ENCODE measurements around the gene BCL2L11. TPM values are rescaled to one million over a fixed set of nuclear protein-coding genes. Genes with fewer than 3 reads are reported as not detected.

Gene BCL2L11
- total RNA-seq, 6 donors from 2014 or later: 14.8 to 76.5 (median 31.4) TPM

DNA sequence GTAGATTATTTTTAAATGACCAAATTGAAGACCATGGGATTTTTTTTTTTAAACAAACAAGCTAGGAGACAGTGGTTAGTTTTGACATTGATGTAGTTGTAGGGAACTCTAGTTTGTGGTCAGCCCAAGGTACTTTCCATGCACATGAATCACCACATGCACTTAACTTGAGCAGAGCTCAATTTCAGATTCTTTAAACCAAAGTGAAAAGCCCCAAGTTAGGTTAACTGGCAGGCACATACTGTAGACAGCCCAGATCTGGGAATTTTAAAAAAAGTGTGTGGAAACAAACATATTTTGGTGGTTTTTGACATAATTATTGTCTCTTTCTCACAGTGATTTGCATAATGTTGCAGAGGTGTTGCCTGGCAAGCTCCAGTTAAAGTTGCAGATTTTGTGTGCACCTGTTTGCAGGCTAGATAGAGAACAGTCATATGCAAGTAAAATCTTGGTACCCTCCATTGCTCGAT is 88.4 kb downstream of the BCL2L11 start:
- H3K36me3 ChIP-seq: no peaks in the 10 kb centered on the region
- TF ChIP-seq EP300 (IDR thresholded peaks at IDR 0.05) (no peak), POLR2AphosphoS5 (IDR thresholded peaks at IDR 0.05) (no peak), POLR2A (IDR thresholded peaks at IDR 0.05) (no peak)
- TF ChIP-seq, protein P1, sequence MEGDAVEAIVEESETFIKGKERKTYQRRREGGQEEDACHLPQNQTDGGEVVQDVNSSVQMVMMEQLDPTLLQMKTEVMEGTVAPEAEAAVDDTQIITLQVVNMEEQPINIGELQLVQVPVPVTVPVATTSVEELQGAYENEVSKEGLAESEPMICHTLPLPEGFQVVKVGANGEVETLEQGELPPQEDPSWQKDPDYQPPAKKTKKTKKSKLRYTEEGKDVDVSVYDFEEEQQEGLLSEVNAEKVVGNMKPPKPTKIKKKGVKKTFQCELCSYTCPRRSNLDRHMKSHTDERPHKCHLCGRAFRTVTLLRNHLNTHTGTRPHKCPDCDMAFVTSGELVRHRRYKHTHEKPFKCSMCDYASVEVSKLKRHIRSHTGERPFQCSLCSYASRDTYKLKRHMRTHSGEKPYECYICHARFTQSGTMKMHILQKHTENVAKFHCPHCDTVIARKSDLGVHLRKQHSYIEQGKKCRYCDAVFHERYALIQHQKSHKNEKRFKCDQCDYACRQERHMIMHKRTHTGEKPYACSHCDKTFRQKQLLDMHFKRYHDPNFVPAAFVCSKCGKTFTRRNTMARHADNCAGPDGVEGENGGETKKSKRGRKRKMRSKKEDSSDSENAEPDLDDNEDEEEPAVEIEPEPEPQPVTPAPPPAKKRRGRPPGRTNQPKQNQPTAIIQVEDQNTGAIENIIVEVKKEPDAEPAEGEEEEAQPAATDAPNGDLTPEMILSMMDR (IDR thresholded peaks at IDR 0.05): no peak
- WGBS, 2 donors: 96 to 97% methylated on average over 1 of the region's 1 CpG
- H3K4me3 ChIP-seq: no peak overlapping the region
- H3K27me3 ChIP-seq: no peaks in the 10 kb centered on the region
- DNase-seq (no peak), ATAC-seq (ENCODE audit: low FRiP score in 2 of 2) (no peak)
- peaks cover 0 to 11% (median 5%) of the 10 kb centered on the region in 4 donors for H3K9me3 ChIP-seq
- H3K27ac ChIP-seq: no peak overlapping the region
- no peaks in the 10 kb centered on the region for H3K4me1 ChIP-seq

- 97% methylated on average over 1 of the region's 1 CpG for WGBS, 2 donors
- no peaks in the 10 kb centered on the region for H3K4me1 ChIP-seq
- no peaks in the 10 kb centered on the region for H3K36me3 ChIP-seq
- ATAC-seq (ENCODE audit: low FRiP score in 2 of 2) (no peak), DNase-seq (no peak)
- peaks cover 0 to 16% (median 10%) of the 10 kb centered on the region in 4 donors for H3K9me3 ChIP-seq
- no peak overlapping the region for H3K27ac ChIP-seq
- H3K4me3 ChIP-seq: no peak overlapping the region
- H3K27me3 ChIP-seq: no peaks in the 10 kb centered on the region
- TF ChIP-seq POLR2A (IDR thresholded peaks at IDR 0.05): no peak
- TF ChIP-seq, protein P1 (IDR thresholded peaks at IDR 0.05): no peak
- TF ChIP-seq POLR2AphosphoS5 (IDR thresholded peaks at IDR 0.05): no peak
- TF ChIP-seq EP300 (IDR thresholded peaks at IDR 0.05): no peak
These were observed 89.3 kb downstream of the BCL2L11 start for GRCh38 chr2:111210036-111210435.

DNA sequence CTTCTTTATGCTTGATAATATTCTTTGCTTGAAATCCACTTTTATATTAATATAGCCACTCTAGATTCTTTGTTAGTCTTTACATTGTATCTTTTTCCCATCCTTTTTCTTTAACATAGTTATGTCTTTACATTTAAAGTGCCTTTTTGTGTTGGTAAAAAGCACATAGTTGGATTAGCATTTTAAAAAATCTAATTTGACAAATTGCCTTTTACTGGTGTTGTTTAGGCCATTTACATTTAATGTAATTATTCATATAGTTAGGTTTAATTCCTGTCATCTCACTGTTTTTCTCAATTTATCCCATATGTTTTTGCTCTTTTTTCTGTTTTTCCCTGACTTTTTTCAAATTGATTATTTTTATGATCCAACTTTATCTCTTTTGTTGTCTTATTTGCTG is 93.2 kb downstream of the BCL2L11 start:
- no peaks in the 10 kb centered on the region for H3K4me1 ChIP-seq
- H3K9me3 ChIP-seq: peaks cover 0 to 18% (median 10%) of the 10 kb centered on the region in 4 donors
- ATAC-seq (ENCODE audit: low FRiP score in 2 of 2) (no peak), DNase-seq (no peak)
- no peaks in the 10 kb centered on the region for H3K27me3 ChIP-seq
- H3K27ac ChIP-seq: no peak overlapping the region
- TF ChIP-seq EP300 (IDR thresholded peaks at IDR 0.05) (no peak), POLR2A (IDR thresholded peaks at IDR 0.05) (no peak), POLR2AphosphoS5 (IDR thresholded peaks at IDR 0.05) (no peak)
- TF ChIP-seq, protein P1 (IDR thresholded peaks at IDR 0.05): no peak
- no peak overlapping the region for H3K4me3 ChIP-seq
- no peaks in the 10 kb centered on the region for H3K36me3 ChIP-seq

- WGBS, 2 donors: 90% methylated on average over 3 of the region's 6 CpGs; no CpG with 5 or more reads in 1 of the 2 donors
- no peak for DNase-seq
- TF ChIP-seq EP300 (IDR thresholded peaks at IDR 0.05): no peak
- no peak for TF ChIP-seq POLR2A (IDR thresholded peaks at IDR 0.05)
- TF ChIP-seq, protein P1 (IDR thresholded peaks at IDR 0.05): no peak
- no peak for TF ChIP-seq POLR2AphosphoS5 (IDR thresholded peaks at IDR 0.05)
- Histone ChIP-seq H3K27me3 (no peaks in the 10 kb centered on the region), H3K36me3 (no peaks in the 10 kb centered on the region), H3K4me3 (no peak overlapping the region), H3K27ac (no peak overlapping the region), H3K4me1 (no peaks in the 10 kb centered on the region), H3K9me3 (peaks cover 0 to 18% (median 10%) of the 10 kb centered on the region in 4 donors)
- peak in 1 of 2 donors; percentile 69 for ATAC-seq (ENCODE audit: low FRiP score in 2 of 2)
These were observed 96.3 kb downstream of the BCL2L11 start for GRCh38 chr2:111216811-111217652.
